Activated CD4-positive, alpha-beta T cell treated with anti-CD3 and anti-CD28 coated beads for 4 hours (primary cell): ENCODE results near the gene MYO7B.

ENCODE experiments used
- DNase-seq, 2 donors: peaks; one replicate each; pipeline ENCODE4 v3.0.0-alpha.2; 2020

MYO7B gene

GRCh38 chr2:127535422-127535901 is at the start of gene MYO7B:
Gene MYO7B, plus strand, starts transcription at chr2:127535683. Its CDS starts 24,040 bp downstream, at chr2:127559723.
- DNase-seq: no peak

GRCh38 chr2:127485694-127486071 is 49.8 kb upstream of the MYO7B start:
- DNase-seq: no peak

- no peak for DNase-seq
Measured at GRCh38 chr2:127486247-127487058, 49.0 kb upstream of the MYO7B start.

GRCh38 chr2:127490283-127490682 is 45.2 kb upstream of the MYO7B start:
- DNase-seq: no peak

GRCh38 chr2:127498386-127498785 is 37.1 kb upstream of the MYO7B start:
- no peak for DNase-seq

GRCh38 chr2:127503491-127503890 is 32.0 kb upstream of the MYO7B start:
- no peak for DNase-seq

- DNase-seq: no peak
Measured at GRCh38 chr2:127504552-127505430, 30.7 kb upstream of the MYO7B start.

GRCh38 chr2:127506510-127506909 is 29.0 kb upstream of the MYO7B start:
- DNase-seq: no peak

GRCh38 chr2:127508023-127508630 is 27.4 kb upstream of the MYO7B start:
- DNase-seq: no peak

GRCh38 chr2:127508631-127509034 is 26.9 kb upstream of the MYO7B start:
- no peak for DNase-seq

- DNase-seq: no peak
Measured at GRCh38 chr2:127510073-127510472, 25.4 kb upstream of the MYO7B start.

GRCh38 chr2:127511090-127511695 is 24.3 kb upstream of the MYO7B start:
- no peak for DNase-seq

- no peak for DNase-seq
Measured at GRCh38 chr2:127511917-127512316, 23.6 kb upstream of the MYO7B start.

- no peak for DNase-seq
Measured at GRCh38 chr2:127512362-127512761, 23.1 kb upstream of the MYO7B start.

- no peak for DNase-seq
Measured at GRCh38 chr2:127514076-127514475, 21.4 kb upstream of the MYO7B start.

GRCh38 chr2:127514485-127514884 is 21.0 kb upstream of the MYO7B start:
- no peak for DNase-seq

GRCh38 chr2:127515383-127515915 is 20.0 kb upstream of the MYO7B start:
- DNase-seq: no peak

- DNase-seq: no peak
Measured at GRCh38 chr2:127516041-127516762, 19.3 kb upstream of the MYO7B start.

GRCh38 chr2:127517465-127517864 is 18.0 kb upstream of the MYO7B start:
- DNase-seq: no peak

GRCh38 chr2:127520424-127520823 is 15.1 kb upstream of the MYO7B start:
- DNase-seq: no peak

- no peak for DNase-seq
Measured at GRCh38 chr2:127523269-127523939, 12.1 kb upstream of the MYO7B start.
